Esophagus muscularis mucosa (tissue), 4 donors: ENCODE results near the gene FAM98C. TPM values are rescaled to one million over a fixed set of nuclear protein-coding genes. Genes with fewer than 3 reads are reported as not detected.

Source experiments
- DNase-seq: peaks from one replicate; pipeline ENCODE4 v3.0.0-alpha.2; 2017; ENCODE audit errors: extremely low spot score
- H3K27ac ChIP-seq, 4 donors: fragments of 200-600 bp; sonication (generic); replicated peaks in 1 of 4; 1 replicate in 3 of 4; 2 replicates in 1 of 4; pipeline ENCODE4 v1.5.1; 2016 to 2019; ENCODE audit warnings: mild to moderate bottlenecking in 1 of 4
- H3K27me3 ChIP-seq, 4 donors: fragments of 200-600 bp; sonication (generic); one replicate each; pipeline versions ENCODE4 v1.5.1 to v1.6.0; 2016 to 2019
- H3K36me3 ChIP-seq, 4 donors: fragments of 200-600 bp; sonication (generic); one replicate each; pipeline ENCODE4 v1.5.1; 2016 to 2019
- H3K4me1 ChIP-seq, 4 donors: fragments of 200-600 bp; sonication (generic); one replicate each; pipeline ENCODE4 v1.5.1; 2016 to 2019
- H3K4me3 ChIP-seq, 4 donors: fragments of 200-600 bp; sonication (generic); 1 replicate in 2 of 4; 2 replicates in 2 of 4; pipeline ENCODE4 v1.5.1; 2016 to 2019; ENCODE audit warnings: mild to moderate bottlenecking in 4 of 4, moderate library complexity in 1 of 4
- H3K9me3 ChIP-seq, 4 donors: fragments of 200-600 bp; sonication (generic); 1 replicate in 3 of 4; 2 replicates in 1 of 4; pipeline ENCODE4 v1.5.1; 2016 to 2019
- EP300 ChIP-seq: sonication (generic); formaldehyde crosslinking; IDR thresholded peaks from one replicate; pipeline ENCODE4 v1.6.1; 2017; ENCODE audit warnings: antibody characterized with exemption
- POLR2A ChIP-seq: fragments of 450-650 bp; IDR thresholded peaks from one replicate; pipeline ENCODE4 v1.6.1; 2017; ENCODE audit warnings: antibody characterized with exemption, moderate library complexity, mild to moderate bottlenecking, low read depth
- POLR2AphosphoS5 ChIP-seq, 2 donors: sonication (generic); formaldehyde crosslinking; IDR thresholded peaks; one replicate each; pipeline ENCODE4 v1.6.1; 2017; ENCODE audit warnings: antibody characterized with exemption in 2 of 2
- WGBS: methylation state at CpG from one replicate; pipeline ENCODE4 v1.1.5; 2018; 5-methylcytosine and 5-hydroxymethylcytosine counted together
- intact Hi-C: fragments of 100-400 bp; cut with DNase I; formaldehyde crosslinking; loops from one replicate; pipeline ENCODE4 v1.15.1; 2023
- total RNA-seq, 4 donors: library from RNA; depleted of rRNA; stranded (reverse); fragments of >200 nt; gene quantifications; one replicate each; pipeline versions ENCODE4 v1.1.0 to v1.2.1, GENCODE V29; 2016
- TF ChIP-seq, protein P1 (sequence below), 3 experiments: fragments of 200-600 bp in 2 of 3; fragments of 450-650 bp in 1 of 3; sonication (generic) in 2 of 3; IDR thresholded peaks; one replicate each; pipeline ENCODE4 v1.5.1; 2017 to 2019; ENCODE audit warnings: antibody characterized with exemption in 3 of 3, mild to moderate bottlenecking in 2 of 3, moderate library complexity in 1 of 3

FAM98C gene
- total RNA-seq, 4 donors from 2014 or later: 16.2 to 22.0 (median 19.7) TPM

DNA sequence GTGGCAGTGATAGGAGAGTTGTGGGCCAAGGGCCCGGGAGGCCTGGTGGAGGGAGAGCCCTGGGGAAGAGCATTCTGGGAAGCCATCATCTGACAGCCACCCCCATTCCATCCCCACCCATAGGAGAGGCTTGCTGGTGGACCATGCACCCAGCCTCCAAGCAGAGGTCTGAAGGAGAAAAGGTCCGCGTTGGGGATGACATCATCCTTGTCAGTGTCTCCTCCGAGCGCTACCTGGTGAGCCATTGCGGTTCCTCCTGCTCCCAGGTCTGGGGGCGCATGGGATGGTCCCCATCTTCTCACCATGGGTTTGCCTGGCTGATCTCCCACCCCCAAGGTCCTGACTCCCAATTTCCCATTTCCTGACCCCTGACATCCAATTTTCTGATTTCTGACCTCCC is 41.1 kb downstream of the FAM98C start:
- Histone ChIP-seq H3K27me3 (peaks cover 0 to 36% (median 0%) of the 10 kb centered on the region in 4 donors), H3K4me1 (no peaks in the 10 kb centered on the region), H3K9me3 (no peaks in the 10 kb centered on the region), H3K4me3 (no peak overlapping the region), H3K27ac (no peak overlapping the region), H3K36me3 (no peaks in the 10 kb centered on the region)
- TF ChIP-seq, protein P1, sequence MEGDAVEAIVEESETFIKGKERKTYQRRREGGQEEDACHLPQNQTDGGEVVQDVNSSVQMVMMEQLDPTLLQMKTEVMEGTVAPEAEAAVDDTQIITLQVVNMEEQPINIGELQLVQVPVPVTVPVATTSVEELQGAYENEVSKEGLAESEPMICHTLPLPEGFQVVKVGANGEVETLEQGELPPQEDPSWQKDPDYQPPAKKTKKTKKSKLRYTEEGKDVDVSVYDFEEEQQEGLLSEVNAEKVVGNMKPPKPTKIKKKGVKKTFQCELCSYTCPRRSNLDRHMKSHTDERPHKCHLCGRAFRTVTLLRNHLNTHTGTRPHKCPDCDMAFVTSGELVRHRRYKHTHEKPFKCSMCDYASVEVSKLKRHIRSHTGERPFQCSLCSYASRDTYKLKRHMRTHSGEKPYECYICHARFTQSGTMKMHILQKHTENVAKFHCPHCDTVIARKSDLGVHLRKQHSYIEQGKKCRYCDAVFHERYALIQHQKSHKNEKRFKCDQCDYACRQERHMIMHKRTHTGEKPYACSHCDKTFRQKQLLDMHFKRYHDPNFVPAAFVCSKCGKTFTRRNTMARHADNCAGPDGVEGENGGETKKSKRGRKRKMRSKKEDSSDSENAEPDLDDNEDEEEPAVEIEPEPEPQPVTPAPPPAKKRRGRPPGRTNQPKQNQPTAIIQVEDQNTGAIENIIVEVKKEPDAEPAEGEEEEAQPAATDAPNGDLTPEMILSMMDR (IDR thresholded peaks at IDR 0.05): no peak
- TF ChIP-seq POLR2A: no peak
- no peak for TF ChIP-seq POLR2AphosphoS5 (IDR thresholded peaks at IDR 0.05)
- no peak for TF ChIP-seq EP300
- no peak for DNase-seq
- intact Hi-C loops: no loop called here
- WGBS: 93% methylated on average over 6 of the region's 7 CpGs

DNA sequence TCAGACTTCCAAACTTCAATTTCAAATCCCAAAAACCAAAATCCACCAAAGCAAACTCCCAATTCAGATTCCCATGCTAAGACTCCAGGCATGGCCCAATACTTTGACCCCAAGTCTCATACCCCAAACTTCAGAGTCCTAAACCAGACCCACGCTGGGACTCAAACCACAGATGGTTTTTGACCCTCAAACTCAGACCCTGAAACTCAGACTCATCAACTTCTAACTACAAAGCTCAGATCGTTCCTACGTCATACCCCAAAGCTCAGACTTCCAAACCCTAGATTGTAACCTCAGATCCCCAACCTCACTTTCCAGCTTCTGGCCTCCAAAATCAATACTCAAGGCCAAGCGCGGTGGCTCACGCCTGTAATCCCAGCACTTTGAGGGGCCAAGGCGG is 42.5 kb downstream of the FAM98C start:
- Histone ChIP-seq H3K9me3 (no peaks in the 10 kb centered on the region), H3K27ac (no peak overlapping the region), H3K27me3 (peaks cover 0 to 26% (median 0%) of the 10 kb centered on the region in 4 donors), H3K36me3 (no peaks in the 10 kb centered on the region), H3K4me3 (no peak overlapping the region), H3K4me1 (no peaks in the 10 kb centered on the region)
- TF ChIP-seq EP300: no peak
- TF ChIP-seq POLR2A: no peak
- TF ChIP-seq, protein P1 (IDR thresholded peaks at IDR 0.05): no peak
- TF ChIP-seq POLR2AphosphoS5 (IDR thresholded peaks at IDR 0.05): no peak
- DNase-seq: no peak
- 96% methylated on average over 7 of the region's 7 CpGs for WGBS
- intact Hi-C loops: no loop called here

DNA sequence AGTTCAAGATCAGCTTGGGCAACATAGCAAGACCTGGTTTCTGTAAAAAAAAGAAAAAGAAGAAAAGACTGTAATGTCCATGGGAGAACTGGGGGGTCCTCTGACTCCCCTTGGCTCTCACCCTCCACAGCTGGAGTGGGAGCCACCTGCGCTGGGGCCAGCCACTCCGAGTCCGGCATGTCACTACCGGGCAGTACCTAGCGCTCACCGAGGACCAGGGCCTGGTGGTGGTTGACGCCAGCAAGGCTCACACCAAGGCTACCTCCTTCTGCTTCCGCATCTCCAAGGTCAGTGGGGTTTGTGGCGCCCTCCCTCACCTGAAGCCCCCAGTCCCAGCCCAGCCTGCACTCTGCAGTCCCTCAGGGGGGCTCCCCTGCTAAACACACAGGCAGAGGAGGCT is 45.3 kb downstream of the FAM98C start:
- Histone ChIP-seq H3K27me3 (peaks cover 0 to 5% (median 0%) of the 10 kb centered on the region in 4 donors), H3K9me3 (no peaks in the 10 kb centered on the region), H3K36me3 (no peaks in the 10 kb centered on the region), H3K27ac (no peak overlapping the region), H3K4me1 (no peaks in the 10 kb centered on the region), H3K4me3 (no peak overlapping the region)
- DNase-seq: no peak
- 91% methylated on average over 9 of the region's 9 CpGs for WGBS
- TF ChIP-seq POLR2A (no peak), POLR2AphosphoS5 (IDR thresholded peaks at IDR 0.05) (no peak), EP300 (no peak)
- TF ChIP-seq, protein P1 (IDR thresholded peaks at IDR 0.05): no peak
- intact Hi-C loops: no loop called here

DNA sequence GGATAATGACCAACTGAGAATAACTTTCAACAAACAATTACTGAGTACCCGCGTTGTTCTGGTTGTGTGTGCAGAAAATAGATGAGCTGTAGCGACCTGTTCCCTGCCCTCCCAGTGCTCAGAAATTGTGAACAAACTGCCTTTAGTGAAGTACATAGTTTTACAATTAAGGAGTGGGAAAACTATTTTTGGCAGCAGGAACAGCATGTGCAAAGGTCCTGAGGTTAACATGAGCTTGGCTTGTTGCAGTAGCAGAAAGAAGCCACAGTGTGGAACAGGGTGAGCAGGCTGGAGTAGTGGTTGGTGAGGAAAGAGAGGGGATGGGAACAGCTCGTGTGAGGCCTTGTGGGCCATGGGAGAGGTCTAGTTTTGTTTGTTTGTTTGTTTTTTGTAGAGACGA is 46.6 kb downstream of the FAM98C start:
- WGBS: 78% methylated on average over 5 of the region's 5 CpGs
- no peaks in the 10 kb centered on the region for H3K9me3 ChIP-seq
- no peak overlapping the region for H3K4me3 ChIP-seq
- no peaks in the 10 kb centered on the region for H3K36me3 ChIP-seq
- no peaks in the 10 kb centered on the region for H3K4me1 ChIP-seq
- peaks cover 0 to 5% (median 0%) of the 10 kb centered on the region in 4 donors for H3K27me3 ChIP-seq
- no peak for TF ChIP-seq POLR2AphosphoS5 (IDR thresholded peaks at IDR 0.05)
- intact Hi-C loops: no loop called here
- H3K27ac ChIP-seq: no peak overlapping the region
- DNase-seq: no peak

DNA sequence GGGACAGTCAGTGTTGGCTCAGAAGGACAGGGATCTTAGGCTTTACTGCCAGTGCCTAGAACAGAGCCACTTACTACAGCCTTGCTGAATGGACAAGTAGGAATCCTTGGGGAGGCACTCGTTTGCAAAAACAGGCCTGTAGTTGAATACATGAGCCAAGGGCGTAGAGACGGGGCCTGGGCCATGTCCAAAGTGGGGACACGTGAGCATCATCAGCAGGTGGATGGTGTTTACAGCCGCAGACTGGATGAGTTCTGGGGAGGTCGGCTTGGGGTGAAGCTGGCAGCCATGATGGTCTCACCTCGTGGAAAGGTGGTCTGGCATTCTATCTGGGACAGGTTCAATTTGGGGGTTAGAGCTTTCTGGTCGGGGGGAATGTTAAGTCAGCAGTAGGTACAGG is 48.1 kb downstream of the FAM98C start:
- Histone ChIP-seq H3K27me3 (peaks cover 0 to 5% (median 0%) of the 10 kb centered on the region in 4 donors), H3K27ac (no peak overlapping the region), H3K4me1 (no peaks in the 10 kb centered on the region), H3K36me3 (no peaks in the 10 kb centered on the region), H3K4me3 (no peak overlapping the region), H3K9me3 (no peaks in the 10 kb centered on the region)
- TF ChIP-seq EP300: no peak
- TF ChIP-seq POLR2A: no peak
- no peak for TF ChIP-seq POLR2AphosphoS5 (IDR thresholded peaks at IDR 0.05)
- TF ChIP-seq, protein P1 (IDR thresholded peaks at IDR 0.05): no peak
- no peak for DNase-seq
- WGBS: 82% methylated on average over 8 of the region's 8 CpGs
- intact Hi-C loops: no loop called here
